SK-N-MC (cell line): Measurements from ENCODE around the gene CARD11.

Experiments
- EZH2 ChIP-seq: fragments of 200-600 bp; sonication (generic); IDR thresholded peaks from one replicate; pipeline ENCODE4 v1.6.1; 2017; ENCODE audit warnings: antibody characterized with exemption
- POLR2AphosphoS5 ChIP-seq: IDR thresholded peaks from 2 replicates; pipeline ENCODE4 v1.6.1; 2012; ENCODE audit warnings: mild to moderate bottlenecking, low read depth, low read length, borderline replicate concordance

DNA sequence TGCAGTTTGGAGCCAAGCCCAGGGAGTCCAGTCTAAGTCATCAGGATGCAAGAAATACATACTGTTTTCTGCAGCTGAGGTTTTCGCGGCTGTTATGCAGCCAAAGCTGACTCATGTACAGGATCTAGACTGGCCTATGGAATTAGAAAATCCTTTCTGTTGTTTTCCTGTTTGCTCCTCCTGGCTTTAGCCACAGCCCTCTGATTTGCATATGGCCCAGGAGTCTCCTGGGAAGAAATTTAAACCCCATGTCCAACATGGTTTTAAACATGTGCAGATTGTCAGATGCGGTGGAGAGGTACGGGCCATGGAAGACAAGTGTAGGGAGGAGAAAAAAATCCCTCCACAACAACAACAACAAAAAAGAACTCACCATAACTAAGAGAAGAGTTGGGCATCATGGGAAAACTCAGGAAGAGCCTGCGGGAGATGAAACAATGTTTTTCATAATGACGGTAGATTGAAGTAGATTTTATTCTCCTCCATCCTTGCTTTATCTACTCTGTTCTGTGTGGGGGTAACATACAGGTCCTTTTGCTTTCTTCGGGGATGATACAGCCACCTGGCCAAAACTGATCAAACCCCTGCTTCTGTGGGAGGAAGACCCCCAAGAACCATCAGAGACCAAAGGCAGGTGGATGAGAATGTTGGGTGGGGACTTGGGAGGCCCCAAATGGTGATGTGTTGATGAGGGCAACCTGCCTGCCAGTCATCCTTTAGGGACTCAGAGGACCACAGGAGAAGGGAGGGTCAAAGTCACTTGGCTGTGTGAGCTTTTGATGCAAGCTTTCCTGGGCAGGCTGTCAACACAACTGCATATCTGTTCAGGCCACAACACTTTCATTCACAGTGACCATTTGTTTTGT is 169.7 kb downstream of the CARD11 start:
- TF ChIP-seq EZH2 (no peak), POLR2AphosphoS5 (peak; percentile 99)
